ENCODE results near the gene KRT78.

GRCh38 chr12:52872644-52873389 lies 24.0 kb upstream of the KRT78 start:
- no peak for TF ChIP-seq CTCF (IDR thresholded peaks at IDR 0.05)
- TF ChIP-seq POLR2A (IDR thresholded peaks at IDR 0.05): no peak
